ENCODE results near the gene MTNR1A. TPM values are rescaled to one million over a fixed set of nuclear protein-coding genes. Genes with fewer than 3 reads are reported as not detected.

The MTNR1A gene
- total RNA-seq, 1 donor from 2014 or later: not detected

- Mint-ChIP-seq H3K9me3 (peaks cover 8% of the 10 kb centered on the region), H3K27ac (no peak overlapping the region), H3K4me1 (no peaks in the 10 kb centered on the region), H3K4me3 (no peak overlapping the region), H3K36me3 (ENCODE audit: low read depth) (no peaks in the 10 kb centered on the region), H3K27me3 (no peaks in the 10 kb centered on the region)
- DNase-seq: no peak
- intact Hi-C loops (cut with micrococcal nuclease): no loop called here
These were observed 55.9 kb downstream of the MTNR1A start for GRCh38 chr4:186499467-186499866.

- intact Hi-C loops (cut with micrococcal nuclease): no loop called here
- Mint-ChIP-seq H3K4me3 (no peak overlapping the region), H3K36me3 (ENCODE audit: low read depth) (no peaks in the 10 kb centered on the region), H3K27me3 (no peaks in the 10 kb centered on the region), H3K27ac (no peak overlapping the region), H3K9me3 (peaks cover 14% of the 10 kb centered on the region), H3K4me1 (no peaks in the 10 kb centered on the region)
- DNase-seq: no peak
These were observed 58.3 kb downstream of the MTNR1A start for GRCh38 chr4:186497043-186497442.

GRCh38 chr4:186494496-186494895 is 60.9 kb downstream of the MTNR1A start:
- H3K27ac Mint-ChIP-seq: no peak overlapping the region
- DNase-seq: no peak
- intact Hi-C loops (cut with micrococcal nuclease): no loop called here
- peaks cover 20% of the 10 kb centered on the region for H3K9me3 Mint-ChIP-seq
- H3K4me1 Mint-ChIP-seq: no peaks in the 10 kb centered on the region
- H3K4me3 Mint-ChIP-seq: no peak overlapping the region
- H3K27me3 Mint-ChIP-seq: no peaks in the 10 kb centered on the region
- no peaks in the 10 kb centered on the region for H3K36me3 Mint-ChIP-seq (ENCODE audit: low read depth)

- intact Hi-C loops (cut with micrococcal nuclease): no loop called here
- Mint-ChIP-seq H3K27ac (no peak overlapping the region), H3K4me3 (no peak overlapping the region), H3K27me3 (no peaks in the 10 kb centered on the region), H3K4me1 (no peaks in the 10 kb centered on the region), H3K9me3 (peaks cover 9% of the 10 kb centered on the region), H3K36me3 (ENCODE audit: low read depth) (no peaks in the 10 kb centered on the region)
- DNase-seq: no peak
These were observed 67.6 kb downstream of the MTNR1A start for GRCh38 chr4:186487726-186488125.

- Mint-ChIP-seq H3K27ac (no peak overlapping the region), H3K4me3 (no peak overlapping the region), H3K27me3 (no peaks in the 10 kb centered on the region), H3K9me3 (peaks cover 3% of the 10 kb centered on the region), H3K36me3 (ENCODE audit: low read depth) (no peaks in the 10 kb centered on the region), H3K4me1 (no peaks in the 10 kb centered on the region)
- intact Hi-C loops (cut with micrococcal nuclease): no loop called here
- DNase-seq: no peak
These were observed 69.2 kb downstream of the MTNR1A start for GRCh38 chr4:186486172-186486571.

GRCh38 chr4:186485561-186486062 is 69.8 kb downstream of the MTNR1A start:
- H3K36me3 Mint-ChIP-seq (ENCODE audit: low read depth): no peaks in the 10 kb centered on the region
- no peak for DNase-seq
- no peak overlapping the region for H3K27ac Mint-ChIP-seq
- H3K4me1 Mint-ChIP-seq: no peaks in the 10 kb centered on the region
- H3K27me3 Mint-ChIP-seq: no peaks in the 10 kb centered on the region
- no peak overlapping the region for H3K4me3 Mint-ChIP-seq
- H3K9me3 Mint-ChIP-seq: no peaks in the 10 kb centered on the region
- intact Hi-C loops (cut with micrococcal nuclease): no loop called here

GRCh38 chr4:186485150-186485549 is 70.2 kb downstream of the MTNR1A start:
- no peaks in the 10 kb centered on the region for H3K9me3 Mint-ChIP-seq
- no peak overlapping the region for H3K4me3 Mint-ChIP-seq
- no peak for DNase-seq
- H3K4me1 Mint-ChIP-seq: no peaks in the 10 kb centered on the region
- no peaks in the 10 kb centered on the region for H3K36me3 Mint-ChIP-seq (ENCODE audit: low read depth)
- no peaks in the 10 kb centered on the region for H3K27me3 Mint-ChIP-seq
- intact Hi-C loops (cut with micrococcal nuclease): no loop called here
- no peak overlapping the region for H3K27ac Mint-ChIP-seq

- Mint-ChIP-seq H3K4me3 (no peak overlapping the region), H3K9me3 (no peaks in the 10 kb centered on the region), H3K4me1 (no peaks in the 10 kb centered on the region), H3K27me3 (no peaks in the 10 kb centered on the region), H3K36me3 (ENCODE audit: low read depth) (no peaks in the 10 kb centered on the region), H3K27ac (no peak overlapping the region)
- DNase-seq: no peak
- intact Hi-C loops (cut with micrococcal nuclease): no loop called here
These were observed 71.7 kb downstream of the MTNR1A start for GRCh38 chr4:186483656-186484055.

Other genes with a start within 250 kb of the MTNR1A start
- 0.07 and 0.28 TPM in 2 replicates for gene FAT1, start 168.3 kb upstream of the MTNR1A start, total RNA-seq